Suprapubic skin (tissue), 4 donors: ENCODE measurements around the gene RGS7BP.

ENCODE experiments used
- EP300 ChIP-seq: sonication (generic); formaldehyde crosslinking; IDR thresholded peaks from one replicate; pipeline ENCODE4 v1.6.1; 2017; ENCODE audit warnings: antibody characterized with exemption
- POLR2A ChIP-seq, 2 donors: fragments of 450-650 bp; IDR thresholded peaks; one replicate each; pipeline ENCODE4 v1.6.1; 2017; ENCODE audit warnings: antibody characterized with exemption in 2 of 2, mild to moderate bottlenecking in 2 of 2, moderate library complexity in 2 of 2
- POLR2AphosphoS5 ChIP-seq, 3 donors: sonication (generic); formaldehyde crosslinking; IDR thresholded peaks; one replicate each; pipeline ENCODE4 v1.6.1; 2017; ENCODE audit warnings: antibody characterized with exemption in 3 of 3
- TF ChIP-seq, protein P1 (sequence below), 2 donors: fragments of 200-600 bp in 1 of 2; fragments of 450-650 bp in 1 of 2; sonication (generic) in 1 of 2; IDR thresholded peaks; one replicate each; pipeline ENCODE4 v1.5.1; 2016 to 2019; ENCODE audit warnings: antibody characterized with exemption in 2 of 2, mild to moderate bottlenecking in 1 of 2, moderate library complexity in 1 of 2

DNA sequence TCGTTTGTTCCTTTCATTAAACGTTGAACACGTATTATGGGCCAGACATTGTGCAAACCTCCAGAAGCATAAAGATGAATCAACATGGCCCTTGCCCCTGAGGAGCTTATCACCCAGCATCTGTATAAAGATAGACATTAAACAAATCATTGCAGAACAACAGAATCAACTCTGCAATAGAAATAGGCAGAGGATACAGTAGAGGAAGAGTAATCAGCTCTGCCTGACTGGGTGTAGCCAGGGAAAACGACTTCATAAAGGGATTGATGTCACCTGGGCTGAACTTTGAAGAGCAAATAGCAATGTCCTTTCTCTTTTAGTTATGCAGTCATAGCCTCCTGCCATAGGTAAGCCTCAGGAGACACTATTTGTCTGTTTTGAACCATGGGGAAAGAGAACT, 13.4 kb downstream of the RGS7BP start:
- no peak for TF ChIP-seq POLR2A (IDR thresholded peaks at IDR 0.05)
- TF ChIP-seq, protein P1, sequence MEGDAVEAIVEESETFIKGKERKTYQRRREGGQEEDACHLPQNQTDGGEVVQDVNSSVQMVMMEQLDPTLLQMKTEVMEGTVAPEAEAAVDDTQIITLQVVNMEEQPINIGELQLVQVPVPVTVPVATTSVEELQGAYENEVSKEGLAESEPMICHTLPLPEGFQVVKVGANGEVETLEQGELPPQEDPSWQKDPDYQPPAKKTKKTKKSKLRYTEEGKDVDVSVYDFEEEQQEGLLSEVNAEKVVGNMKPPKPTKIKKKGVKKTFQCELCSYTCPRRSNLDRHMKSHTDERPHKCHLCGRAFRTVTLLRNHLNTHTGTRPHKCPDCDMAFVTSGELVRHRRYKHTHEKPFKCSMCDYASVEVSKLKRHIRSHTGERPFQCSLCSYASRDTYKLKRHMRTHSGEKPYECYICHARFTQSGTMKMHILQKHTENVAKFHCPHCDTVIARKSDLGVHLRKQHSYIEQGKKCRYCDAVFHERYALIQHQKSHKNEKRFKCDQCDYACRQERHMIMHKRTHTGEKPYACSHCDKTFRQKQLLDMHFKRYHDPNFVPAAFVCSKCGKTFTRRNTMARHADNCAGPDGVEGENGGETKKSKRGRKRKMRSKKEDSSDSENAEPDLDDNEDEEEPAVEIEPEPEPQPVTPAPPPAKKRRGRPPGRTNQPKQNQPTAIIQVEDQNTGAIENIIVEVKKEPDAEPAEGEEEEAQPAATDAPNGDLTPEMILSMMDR (IDR thresholded peaks at IDR 0.05): no peak
- TF ChIP-seq EP300: no peak
- TF ChIP-seq POLR2AphosphoS5 (IDR thresholded peaks at IDR 0.05): no peak
